GM21367 (cell line): ENCODE data around the gene CDKAL1.
"Not testable (repeated sequence)": the region's sequence is repeated elsewhere in the genome, so short reads cannot be mapped to it uniquely, and the experiment has no call there.

Experiments used
- ATAC-seq: cut with Tn5 transposase; IDR thresholded peaks from one replicate; pipeline ENCODE4 v1.9.1; 2021; ENCODE audit not compliant: unreplicated experiment

The CDKAL1 gene

GRCh38 chr6:20909621-20910020 is 375.4 kb downstream of the CDKAL1 start:
- ATAC-seq = no peak

GRCh38 chr6:20911712-20912111 is 377.5 kb downstream of the CDKAL1 start:
- no peak for ATAC-seq

- ATAC-seq = no peak
These were observed 380.9 kb downstream of the CDKAL1 start for GRCh38 chr6:20915156-20915555.

- ATAC-seq = no peak
These were observed 381.4 kb downstream of the CDKAL1 start for GRCh38 chr6:20915626-20916025.

GRCh38 chr6:20916086-20916485 is 381.8 kb downstream of the CDKAL1 start:
- ATAC-seq = no peak

- ATAC-seq = no peak
These were observed 384.6 kb downstream of the CDKAL1 start for GRCh38 chr6:20918868-20919267.

GRCh38 chr6:20919677-20920385 is 385.6 kb downstream of the CDKAL1 start:
- peak; percentile 61 for ATAC-seq

GRCh38 chr6:20921578-20921977 is 387.3 kb downstream of the CDKAL1 start:
- ATAC-seq = no peak

- ATAC-seq = no peak
These were observed 388.5 kb downstream of the CDKAL1 start for GRCh38 chr6:20922743-20923142.

- not testable (repeated sequence) for ATAC-seq
These were observed 389.8 kb downstream of the CDKAL1 start for GRCh38 chr6:20924094-20924493.

GRCh38 chr6:20924911-20925543 is 390.8 kb downstream of the CDKAL1 start:
- ATAC-seq = no peak

GRCh38 chr6:20927130-20927860 is 393.0 kb downstream of the CDKAL1 start:
- no peak for ATAC-seq

GRCh38 chr6:20929283-20929682 is 395.0 kb downstream of the CDKAL1 start:
- no peak for ATAC-seq

GRCh38 chr6:20931093-20931492 is 396.8 kb downstream of the CDKAL1 start:
- ATAC-seq = no peak

- no peak for ATAC-seq
These were observed 397.5 kb downstream of the CDKAL1 start for GRCh38 chr6:20931772-20932171.

- ATAC-seq = no peak
These were observed 398.0 kb downstream of the CDKAL1 start for GRCh38 chr6:20932284-20932683.

GRCh38 chr6:20933057-20933788 is 399.0 kb downstream of the CDKAL1 start:
- ATAC-seq = no peak

- ATAC-seq = no peak
These were observed 402.7 kb downstream of the CDKAL1 start for GRCh38 chr6:20936949-20937348.

- no peak for ATAC-seq
These were observed 405.0 kb downstream of the CDKAL1 start for GRCh38 chr6:20939161-20939775.

GRCh38 chr6:20943040-20943627 is 408.9 kb downstream of the CDKAL1 start:
- no peak for ATAC-seq

- no peak for ATAC-seq
These were observed 409.7 kb downstream of the CDKAL1 start for GRCh38 chr6:20943922-20944321.
